Medulla oblongata (tissue), 1 donor: ENCODE data around the gene TXN2.

Experiments used
- DNase-seq: peaks from one replicate; pipeline ENCODE4 v3.0.0-alpha.2; 2015; ENCODE audit errors: extremely low spot score

The TXN2 gene

GRCh38 chr22:36486619-36487384 lies 5.4 kb upstream of the TXN2 start:
- DNase-seq: no peak

GRCh38 chr22:36480941-36481392 lies 473 bp downstream of the TXN2 start:
- no peak for DNase-seq

GRCh38 chr22:36478966-36479365 lies 2.5 kb downstream of the TXN2 start:
- DNase-seq: no peak

GRCh38 chr22:36475341-36475740 lies 6.1 kb downstream of the TXN2 start:
- no peak for DNase-seq

GRCh38 chr22:36472689-36473088 lies 8.8 kb downstream of the TXN2 start:
- DNase-seq: no peak

- no peak for DNase-seq
Measured at GRCh38 chr22:36471341-36471821, 10.1 kb downstream of the TXN2 start.

- DNase-seq: no peak
Measured at GRCh38 chr22:36470994-36471331, 10.5 kb downstream of the TXN2 start.

GRCh38 chr22:36470162-36470993 lies 11.1 kb downstream of the TXN2 start:
- DNase-seq: peak; percentile 94

- DNase-seq: peak; percentile 37
Measured at GRCh38 chr22:36469094-36469710, 12.2 kb downstream of the TXN2 start.

- DNase-seq: no peak
Measured at GRCh38 chr22:36467946-36468345, 13.5 kb downstream of the TXN2 start.

- no peak for DNase-seq
Measured at GRCh38 chr22:36467042-36467810, 14.2 kb downstream of the TXN2 start.

GRCh38 chr22:36466258-36466657 lies 15.2 kb downstream of the TXN2 start:
- DNase-seq: no peak

- peak; percentile 39 for DNase-seq
Measured at GRCh38 chr22:36465232-36466021, 16.0 kb downstream of the TXN2 start.

- no peak for DNase-seq
Measured at GRCh38 chr22:36464715-36465231, 16.7 kb downstream of the TXN2 start.

- no peak for DNase-seq
Measured at GRCh38 chr22:36463783-36464184, 17.7 kb downstream of the TXN2 start.

- DNase-seq: no peak
Measured at GRCh38 chr22:36461665-36462649, 19.5 kb downstream of the TXN2 start.

GRCh38 chr22:36460202-36460601 lies 21.2 kb downstream of the TXN2 start:
- no peak for DNase-seq

GRCh38 chr22:36457688-36458450 lies 23.6 kb downstream of the TXN2 start:
- DNase-seq: no peak

GRCh38 chr22:36456464-36456845 lies 25.0 kb downstream of the TXN2 start:
- no peak for DNase-seq
